Right lobe of liver (tissue), 4 donors: ENCODE data around the gene ZNF322.
"Not testable (repeated sequence)": the region's sequence is repeated elsewhere in the genome, so short reads cannot be mapped to it uniquely, and the experiment has no call there.

ENCODE experiments used
- POLR2A ChIP-seq: fragments of 450-650 bp; IDR thresholded peaks from one replicate; pipeline ENCODE4 v1.6.1; 2017; ENCODE audit warnings: antibody characterized with exemption, mild to moderate bottlenecking
- TF ChIP-seq, protein P1 (sequence below), 4 donors: fragments of 200-600 bp in 3 of 4; fragments of 450-650 bp in 1 of 4; IDR thresholded peaks; one replicate each; pipeline versions ENCODE4 v1.5.1 to v1.8.0; 2016 to 2022; ENCODE audit warnings: antibody characterized with exemption in 4 of 4, mild to moderate bottlenecking in 2 of 4
- donor health status: DM: no; HTN: no; CAD: no.
- donor health status: DM: no; HTN: no; CAD: no.
- donor health status: DM: no; HTN: yes; CAD: no.

- TF ChIP-seq, protein P1, sequence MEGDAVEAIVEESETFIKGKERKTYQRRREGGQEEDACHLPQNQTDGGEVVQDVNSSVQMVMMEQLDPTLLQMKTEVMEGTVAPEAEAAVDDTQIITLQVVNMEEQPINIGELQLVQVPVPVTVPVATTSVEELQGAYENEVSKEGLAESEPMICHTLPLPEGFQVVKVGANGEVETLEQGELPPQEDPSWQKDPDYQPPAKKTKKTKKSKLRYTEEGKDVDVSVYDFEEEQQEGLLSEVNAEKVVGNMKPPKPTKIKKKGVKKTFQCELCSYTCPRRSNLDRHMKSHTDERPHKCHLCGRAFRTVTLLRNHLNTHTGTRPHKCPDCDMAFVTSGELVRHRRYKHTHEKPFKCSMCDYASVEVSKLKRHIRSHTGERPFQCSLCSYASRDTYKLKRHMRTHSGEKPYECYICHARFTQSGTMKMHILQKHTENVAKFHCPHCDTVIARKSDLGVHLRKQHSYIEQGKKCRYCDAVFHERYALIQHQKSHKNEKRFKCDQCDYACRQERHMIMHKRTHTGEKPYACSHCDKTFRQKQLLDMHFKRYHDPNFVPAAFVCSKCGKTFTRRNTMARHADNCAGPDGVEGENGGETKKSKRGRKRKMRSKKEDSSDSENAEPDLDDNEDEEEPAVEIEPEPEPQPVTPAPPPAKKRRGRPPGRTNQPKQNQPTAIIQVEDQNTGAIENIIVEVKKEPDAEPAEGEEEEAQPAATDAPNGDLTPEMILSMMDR (IDR thresholded peaks at IDR 0.05) = not testable (repeated sequence)
- TF ChIP-seq POLR2A = not testable (repeated sequence)
Observed at GRCh38 chr6:26705352-26705751, 45.8 kb upstream of the ZNF322 start.
